CD14-positive monocyte (primary cell): Measurements from ENCODE around the gene OSMR. TPM values are rescaled to one million over a fixed set of nuclear protein-coding genes. Genes with fewer than 3 reads are reported as not detected.

ENCODE experiments used
- DNase-seq, 3 donors: peaks; one replicate each; pipeline ENCODE4 v3.0.0-alpha.2; 2011 to 2022
- H2AFZ ChIP-seq: 2 replicates; pipeline ENCODE4 v1.6.0; 2012; ENCODE audit warnings: mild to moderate bottlenecking, low read depth, low read length, inconsistent platforms; ENCODE audit not compliant: insufficient read depth, poor library complexity, severe bottlenecking
- H3K27ac ChIP-seq, 2 donors: 1 replicate in 1 of 2; 2 replicates in 1 of 2; pipeline ENCODE4 v1.5.1; 2012 to 2013; ENCODE audit warnings: low read length in 2 of 2, control low read depth in 1 of 2, inconsistent platforms in 1 of 2, low read depth in 1 of 2, mild to moderate bottlenecking in 1 of 2
- H3K27me3 ChIP-seq, 2 donors: one replicate each; pipeline versions ENCODE4 v1.6.0 to v1.6.1; 2011 to 2013; ENCODE audit warnings: low read length in 2 of 2; ENCODE audit not compliant: control insufficient read depth in 2 of 2, insufficient read depth in 2 of 2
- H3K36me3 ChIP-seq, 2 donors: replicated peaks in 1 of 2; 1 replicate in 1 of 2; 2 replicates in 1 of 2; pipeline versions ENCODE4 v1.5.1 to v1.6.1; 2012 to 2013; ENCODE audit warnings: low read length in 2 of 2, control low read depth in 1 of 2, inconsistent platforms in 1 of 2, mild to moderate bottlenecking in 1 of 2; ENCODE audit not compliant: insufficient read depth in 2 of 2, control insufficient read depth in 1 of 2
- H3K4me1 ChIP-seq, 2 donors: 1 replicate in 1 of 2; 2 replicates in 1 of 2; pipeline versions ENCODE4 v1.5.1 to v1.6.1; 2012 to 2013; ENCODE audit warnings: low read length in 2 of 2, control low read depth in 1 of 2, inconsistent platforms in 1 of 2, mild to moderate bottlenecking in 1 of 2, moderate library complexity in 1 of 2; ENCODE audit not compliant: insufficient read depth in 2 of 2, control insufficient read depth in 1 of 2
- H3K4me2 ChIP-seq: replicated peaks from 2 replicates; pipeline ENCODE3; 2012; ENCODE audit warnings: low read length, moderate library complexity, mild to moderate bottlenecking; ENCODE audit not compliant: poor library complexity, severe bottlenecking; ENCODE audit errors: extremely low read depth
- H3K4me3 ChIP-seq, 3 experiments: fragments of 200-600 bp in 1 of 3; sonication (generic) in 1 of 3; replicated peaks in 1 of 3; 1 replicate in 2 of 3; 2 replicates in 1 of 3; pipeline ENCODE4 v1.5.1; 2011 to 2013; ENCODE audit warnings: low read length in 3 of 3, mild to moderate bottlenecking in 3 of 3, control low read depth in 2 of 3, low read depth in 2 of 3, inconsistent platforms in 1 of 3, moderate library complexity in 1 of 3
- H3K79me2 ChIP-seq: 2 replicates; pipeline ENCODE4 v1.6.0; 2012; ENCODE audit warnings: mild to moderate bottlenecking, control low read depth, inconsistent platforms, low read length, moderate library complexity; ENCODE audit not compliant: insufficient read depth
- H3K9ac ChIP-seq: 2 replicates; pipeline ENCODE4 v1.6.0; 2017; ENCODE audit warnings: low read length, mild to moderate bottlenecking; ENCODE audit not compliant: insufficient read depth, poor library complexity, severe bottlenecking
- H3K9me3 ChIP-seq, 2 donors: replicated peaks in 1 of 2; 1 replicate in 1 of 2; 2 replicates in 1 of 2; pipeline versions ENCODE4 v1.5.1 to v1.6.1; 2012 to 2013; ENCODE audit warnings: low read length in 2 of 2, control low read depth in 1 of 2; ENCODE audit not compliant: control insufficient read depth in 1 of 2, insufficient read depth in 1 of 2
- H4K20me1 ChIP-seq: 2 replicates; pipeline ENCODE4 v1.6.0; 2012; ENCODE audit warnings: mild to moderate bottlenecking, low read length, control low read depth, moderate library complexity; ENCODE audit not compliant: insufficient read depth
- H3K27ac Mint-ChIP-seq, 7 donors: one replicate each; pipeline ENCODE4 v1.8.0; 2020; ENCODE audit warnings: mild to moderate bottlenecking in 7 of 7, mixed read lengths in 7 of 7, moderate library complexity in 6 of 7, inconsistent platforms in 2 of 7
- H3K27me3 Mint-ChIP-seq, 3 donors: one replicate each; pipeline ENCODE4 v1.8.0; 2021 to 2022; ENCODE audit warnings: low read depth in 3 of 3, mild to moderate bottlenecking in 3 of 3, mixed read lengths in 3 of 3, moderate library complexity in 3 of 3, inconsistent platforms in 1 of 3
- H3K36me3 Mint-ChIP-seq, 2 donors: one replicate each; pipeline ENCODE4 v1.8.0; 2020; ENCODE audit warnings: mixed read lengths in 2 of 2, inconsistent platforms in 1 of 2, mild to moderate bottlenecking in 1 of 2
- H3K4me1 Mint-ChIP-seq: one replicate; pipeline ENCODE4 v1.8.0; 2020; ENCODE audit warnings: mild to moderate bottlenecking, mixed read lengths
- H3K4me3 Mint-ChIP-seq, 2 donors: one replicate each; pipeline ENCODE4 v1.8.0; 2020; ENCODE audit warnings: mild to moderate bottlenecking in 2 of 2, mixed read lengths in 2 of 2, moderate library complexity in 1 of 2
- H3K9me3 Mint-ChIP-seq, 7 donors: one replicate each; pipeline ENCODE4 v1.8.0; 2020 to 2022; ENCODE audit warnings: mixed read lengths in 7 of 7, mild to moderate bottlenecking in 6 of 7, moderate library complexity in 6 of 7, inconsistent platforms in 2 of 7
- CTCF ChIP-seq: fragments of 200-600 bp; IDR thresholded peaks from one replicate; pipeline ENCODE4 v1.8.0; 2022; ENCODE audit warnings: antibody characterized with exemption, mild to moderate bottlenecking
- WGBS: methylation state at CpG from one replicate; pipeline ENCODE4 v1.1.5; 2013; ENCODE audit warnings: missing lambda C conversion rate; ENCODE audit not compliant: insufficient coverage; 5-methylcytosine and 5-hydroxymethylcytosine counted together
- intact Hi-C, 2 donors: fragments of 100-400 bp; cut with micrococcal nuclease; formaldehyde crosslinking; loops; one replicate each; pipeline versions ENCODE4 v1.15.0 to v1.15.1; 2023
- polyA plus RNA-seq, 3 donors: library from polyadenylated mRNA; depleted of rRNA in 1 of 3; unstranded in 2 of 3; stranded (reverse) in 1 of 3; fragments of 300-500 nt in 2 of 3; fragments of >200 nt in 1 of 3; fragmentation: Illumina TruSeq in 2 of 3; gene quantifications; 1 replicate in 2 of 3; 2 replicates in 1 of 3; pipeline ENCODE4 v1.2.3, GENCODE V29; 2012 to 2021

OSMR gene
- polyA plus RNA-seq, 3 donors, result not detected

GRCh38 chr5:38835887-38836286 is 9.9 kb upstream of the OSMR start:
- no peaks in the 10 kb centered on the region for H3K79me2 ChIP-seq
- H3K4me2 ChIP-seq, result no peak overlapping the region
- H3K36me3 Mint-ChIP-seq, result no peaks in the 10 kb centered on the region
- H3K9me3 Mint-ChIP-seq, result peaks cover 0 to 4% (median 0%) of the 10 kb centered on the region in 7 donors
- no peak for TF ChIP-seq CTCF
- H3K27ac Mint-ChIP-seq, result no peak overlapping the region
- WGBS, result 29% methylated on average over 2 of the region's 2 CpGs
- no peaks in the 10 kb centered on the region for H4K20me1 ChIP-seq
- no peaks in the 10 kb centered on the region for H3K9me3 ChIP-seq
- no peak overlapping the region for H2AFZ ChIP-seq
- peaks cover 13 to 29% (median 25%) of the 10 kb centered on the region in 3 donors for H3K27me3 Mint-ChIP-seq
- no peaks in the 10 kb centered on the region for H3K4me1 Mint-ChIP-seq
- H3K9ac ChIP-seq, result no peak overlapping the region
- H3K27me3 ChIP-seq, result peaks cover 7 to 21% of the 10 kb centered on the region in 2 donors
- intact Hi-C loops, result no loop called here
- no peak overlapping the region for H3K27ac ChIP-seq
- DNase-seq, result no peak
- no peak overlapping the region for H3K4me3 ChIP-seq
- H3K4me1 ChIP-seq, result no peaks in the 10 kb centered on the region
- H3K4me3 Mint-ChIP-seq, result no peak overlapping the region
- no peaks in the 10 kb centered on the region for H3K36me3 ChIP-seq

GRCh38 chr5:38837416-38837815 is 8.4 kb upstream of the OSMR start:
- Mint-ChIP-seq H3K4me3 (no peak overlapping the region), H3K36me3 (no peaks in the 10 kb centered on the region), H3K27ac (no peak overlapping the region), H3K9me3 (peaks cover 0 to 4% (median 0%) of the 10 kb centered on the region in 7 donors), H3K27me3 (peaks cover 17 to 34% (median 34%) of the 10 kb centered on the region in 3 donors), H3K4me1 (no peaks in the 10 kb centered on the region)
- H3K4me2 ChIP-seq, result no peak overlapping the region
- no peaks in the 10 kb centered on the region for H3K79me2 ChIP-seq
- no peak overlapping the region for H3K9ac ChIP-seq
- no peaks in the 10 kb centered on the region for H3K9me3 ChIP-seq
- no peaks in the 10 kb centered on the region for H3K4me1 ChIP-seq
- H3K27me3 ChIP-seq, result peaks cover 11 to 25% of the 10 kb centered on the region in 2 donors
- no peaks in the 10 kb centered on the region for H4K20me1 ChIP-seq
- WGBS, result no CpG with 5 or more reads among the region's 2 CpGs
- no peak for TF ChIP-seq CTCF
- H3K4me3 ChIP-seq, result no peak overlapping the region
- no peak overlapping the region for H3K27ac ChIP-seq
- H3K36me3 ChIP-seq, result no peaks in the 10 kb centered on the region
- intact Hi-C loops, result no loop called here
- H2AFZ ChIP-seq, result no peak overlapping the region
- DNase-seq, result no peak
